HG03095 (cell line): Measurements from ENCODE around the gene STMN1.
"Not testable (repeated sequence)": the region's sequence is repeated elsewhere in the genome, so short reads cannot be mapped to it uniquely, and the experiment has no call there.

Experiments used
- ATAC-seq: cut with Tn5 transposase; IDR thresholded peaks from one replicate; pipeline ENCODE4 v1.9.1; 2021; ENCODE audit warnings: moderate library complexity; ENCODE audit not compliant: unreplicated experiment

Gene STMN1

GRCh38 chr1:25905680-25906643 lies at the start of gene STMN1:
Gene STMN1 (minus strand): TSS chr1:25906419. CDS start chr1:25904676, 1,743 bp downstream.
- ATAC-seq: peak; percentile 49

GRCh38 chr1:25955553-25955952 lies 49.3 kb upstream of the STMN1 start:
- ATAC-seq: no peak

GRCh38 chr1:25954282-25954938 lies 48.2 kb upstream of the STMN1 start:
- ATAC-seq: no peak

- no peak for ATAC-seq
These were observed 46.7 kb upstream of the STMN1 start for GRCh38 chr1:25952841-25953401.

GRCh38 chr1:25948641-25949040 lies 42.4 kb upstream of the STMN1 start:
- ATAC-seq: no peak

- ATAC-seq: no peak
These were observed 40.8 kb upstream of the STMN1 start for GRCh38 chr1:25947027-25947426.

GRCh38 chr1:25945761-25946160 lies 39.5 kb upstream of the STMN1 start:
- ATAC-seq: no peak

GRCh38 chr1:25944986-25945385 lies 38.8 kb upstream of the STMN1 start:
- ATAC-seq: no peak

GRCh38 chr1:25943511-25943910 lies 37.3 kb upstream of the STMN1 start:
- ATAC-seq: not testable (repeated sequence)

- no peak for ATAC-seq
These were observed 30.7 kb upstream of the STMN1 start for GRCh38 chr1:25936947-25937346.

GRCh38 chr1:25933479-25934365 lies 27.5 kb upstream of the STMN1 start:
- no peak for ATAC-seq

GRCh38 chr1:25932811-25933400 lies 26.7 kb upstream of the STMN1 start:
- not testable (repeated sequence) for ATAC-seq

GRCh38 chr1:25932321-25932720 lies 26.1 kb upstream of the STMN1 start:
- no peak for ATAC-seq

- ATAC-seq: no peak
These were observed 22.8 kb upstream of the STMN1 start for GRCh38 chr1:25929016-25929415.

- ATAC-seq: no peak
These were observed 21.5 kb upstream of the STMN1 start for GRCh38 chr1:25927521-25928265.

GRCh38 chr1:25926731-25927496 lies 20.7 kb upstream of the STMN1 start:
- ATAC-seq: no peak

- ATAC-seq: no peak
These were observed 18.2 kb upstream of the STMN1 start for GRCh38 chr1:25924454-25924853.

- no peak for ATAC-seq
These were observed 16.8 kb upstream of the STMN1 start for GRCh38 chr1:25922971-25923552.
